GM19023 (cell line): ENCODE measurements around the gene WDR83.
A peak's percentile ranks its signal among the peaks of the same experiment; 100 is the strongest.
"Not testable (repeated sequence)": the region's sequence is repeated elsewhere in the genome, so short reads cannot be mapped to it uniquely, and the experiment has no call there.

Experiments
- ATAC-seq: cut with Tn5 transposase; IDR thresholded peaks from one replicate; pipeline ENCODE4 v1.9.1; 2021; ENCODE audit warnings: mild to moderate bottlenecking, moderate library complexity; ENCODE audit not compliant: unreplicated experiment

Gene WDR83

DNA sequence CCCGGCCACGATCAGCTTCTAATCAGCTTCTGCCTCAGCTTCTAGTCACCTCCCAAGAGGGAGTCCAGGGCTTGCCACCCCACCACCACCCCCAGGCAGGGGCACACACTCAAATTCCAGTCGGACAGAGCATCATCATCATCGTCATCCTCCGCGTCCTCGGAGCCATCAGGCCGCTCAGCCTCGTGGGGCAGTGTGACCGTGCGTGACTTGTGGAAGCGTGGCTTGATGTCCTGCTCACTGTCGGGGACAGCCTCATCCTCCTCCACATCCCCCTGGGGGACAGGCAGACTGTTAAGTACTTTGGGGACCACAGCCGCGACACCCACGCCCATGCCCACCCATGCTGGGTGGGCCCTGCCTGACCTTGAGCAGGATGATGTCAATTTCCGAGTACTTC is 44.6 kb downstream of the WDR83 start:
- ATAC-seq = no peak

DNA sequence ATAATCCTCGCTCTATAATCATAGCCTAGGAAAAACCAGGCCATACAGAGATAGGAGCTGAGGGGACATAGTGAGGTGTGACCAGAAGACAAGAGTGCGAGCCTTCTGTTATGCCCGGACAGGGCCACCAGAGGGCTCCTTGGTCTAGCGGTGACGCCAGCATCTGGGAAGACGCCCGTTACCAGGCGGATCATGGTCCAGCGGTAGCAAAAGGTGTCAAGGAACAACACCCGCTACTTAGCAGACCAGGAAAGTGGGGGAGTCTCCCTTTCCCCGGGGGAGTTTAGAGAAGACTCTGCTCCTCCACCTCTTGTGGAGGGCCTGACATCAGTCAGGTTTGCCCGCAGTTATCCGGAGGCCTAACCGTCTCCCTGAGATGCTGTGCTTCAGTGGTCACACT is 45.5 kb downstream of the WDR83 start:
- not testable (repeated sequence) for ATAC-seq

- not testable (repeated sequence) for ATAC-seq
These were observed 46.7 kb downstream of the WDR83 start for GRCh38 chr19:12713304-12713703.

DNA sequence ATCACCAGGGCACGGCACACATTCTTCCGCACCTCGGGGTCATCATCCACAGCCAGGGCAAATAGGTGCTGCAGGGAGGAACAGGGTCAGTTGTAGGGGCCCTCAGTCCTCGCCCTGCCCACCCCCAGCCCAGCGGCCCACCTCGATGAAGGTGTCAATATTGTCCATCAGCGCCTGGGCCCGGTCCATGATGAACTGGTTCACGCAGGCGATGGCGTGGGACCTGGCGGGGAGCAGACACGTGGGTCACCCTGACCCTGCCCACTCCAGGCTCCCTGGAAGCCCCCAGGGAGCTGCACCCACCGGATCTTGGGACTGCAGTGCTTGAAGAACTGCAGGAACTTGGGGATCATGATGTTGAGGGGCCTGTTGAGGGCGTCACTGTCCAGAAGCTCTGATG is 48.5 kb downstream of the WDR83 start:
- ATAC-seq = no peak

DNA sequence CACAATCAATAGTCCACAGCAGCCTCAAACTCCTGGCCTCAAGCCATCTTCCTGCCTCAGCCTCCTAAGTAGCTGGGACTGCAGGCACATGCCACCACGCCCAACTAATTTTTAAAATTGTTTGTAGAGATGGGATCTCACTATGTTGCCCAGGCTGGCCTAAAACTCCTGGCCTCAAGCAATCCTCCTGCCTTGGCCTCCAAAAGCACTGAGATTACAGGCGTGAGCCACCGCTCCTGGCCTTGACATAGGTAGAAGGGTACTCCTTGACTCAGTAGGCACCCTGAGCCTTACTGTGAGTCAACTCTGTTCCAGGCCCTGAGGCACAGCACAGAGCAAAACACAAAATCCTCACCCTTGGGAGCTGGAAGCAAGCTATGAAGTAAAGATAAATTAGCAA is 49.3 kb downstream of the WDR83 start:
- ATAC-seq = no peak

DNA sequence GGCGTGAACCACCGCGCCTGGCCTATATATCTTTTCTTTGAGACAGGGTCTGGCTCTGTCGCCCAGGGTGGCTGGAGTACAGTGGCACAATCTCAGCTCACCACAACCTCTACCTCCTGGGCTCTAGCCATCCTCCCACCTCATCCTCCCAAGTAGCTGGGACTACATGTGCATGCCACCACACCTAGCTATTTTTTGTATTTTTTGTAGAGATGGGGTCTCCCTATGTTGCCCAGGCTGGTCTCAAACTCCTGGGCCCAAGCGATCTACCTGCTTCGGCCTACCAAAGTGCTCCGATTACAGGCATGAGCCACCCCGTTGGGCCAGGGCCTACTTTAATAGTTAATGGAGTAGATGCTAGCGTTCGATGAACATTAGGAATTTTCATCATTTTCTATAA is 53.7 kb downstream of the WDR83 start:
- ATAC-seq = no peak

DNA sequence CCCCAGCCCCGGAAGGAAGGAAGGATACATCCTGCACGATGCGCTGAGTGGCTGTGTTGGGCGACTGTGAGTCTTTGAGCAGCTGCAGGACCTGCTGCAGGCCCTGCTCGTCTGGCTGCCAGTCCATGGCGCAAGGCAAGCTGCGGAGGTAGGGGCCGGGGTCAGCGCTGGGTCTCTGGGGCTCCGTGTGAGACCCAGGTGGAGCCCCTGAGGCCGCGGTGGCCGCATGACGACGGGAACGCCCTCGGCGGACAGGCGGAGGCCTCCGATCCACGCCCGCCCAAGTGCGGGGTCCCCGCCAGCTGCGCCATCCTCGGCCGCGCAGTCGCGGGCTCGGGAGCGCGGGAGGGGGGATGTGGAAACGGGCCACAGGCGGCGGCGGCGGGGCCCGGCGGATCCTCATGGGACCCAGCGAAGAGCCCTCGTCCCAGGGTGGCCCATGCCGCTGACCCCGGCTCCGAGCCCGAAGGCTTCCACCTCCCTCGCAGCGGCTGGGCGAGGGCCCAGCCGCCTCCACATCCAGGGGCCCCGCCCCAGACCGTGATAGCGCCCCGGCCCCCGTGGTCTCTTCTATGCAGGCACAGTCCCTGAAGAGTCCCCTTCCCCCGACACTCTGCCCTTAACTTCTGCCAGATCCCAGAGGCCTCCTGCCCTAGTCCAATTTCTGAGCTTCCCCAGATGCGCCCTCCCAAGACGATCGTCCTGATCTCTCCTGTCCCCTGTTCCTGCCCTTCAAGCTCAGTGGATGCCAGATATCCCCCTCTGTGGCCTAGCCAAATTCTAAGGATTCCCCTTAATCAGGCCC is 54.4 kb downstream of the WDR83 start:
- no peak for ATAC-seq

DNA sequence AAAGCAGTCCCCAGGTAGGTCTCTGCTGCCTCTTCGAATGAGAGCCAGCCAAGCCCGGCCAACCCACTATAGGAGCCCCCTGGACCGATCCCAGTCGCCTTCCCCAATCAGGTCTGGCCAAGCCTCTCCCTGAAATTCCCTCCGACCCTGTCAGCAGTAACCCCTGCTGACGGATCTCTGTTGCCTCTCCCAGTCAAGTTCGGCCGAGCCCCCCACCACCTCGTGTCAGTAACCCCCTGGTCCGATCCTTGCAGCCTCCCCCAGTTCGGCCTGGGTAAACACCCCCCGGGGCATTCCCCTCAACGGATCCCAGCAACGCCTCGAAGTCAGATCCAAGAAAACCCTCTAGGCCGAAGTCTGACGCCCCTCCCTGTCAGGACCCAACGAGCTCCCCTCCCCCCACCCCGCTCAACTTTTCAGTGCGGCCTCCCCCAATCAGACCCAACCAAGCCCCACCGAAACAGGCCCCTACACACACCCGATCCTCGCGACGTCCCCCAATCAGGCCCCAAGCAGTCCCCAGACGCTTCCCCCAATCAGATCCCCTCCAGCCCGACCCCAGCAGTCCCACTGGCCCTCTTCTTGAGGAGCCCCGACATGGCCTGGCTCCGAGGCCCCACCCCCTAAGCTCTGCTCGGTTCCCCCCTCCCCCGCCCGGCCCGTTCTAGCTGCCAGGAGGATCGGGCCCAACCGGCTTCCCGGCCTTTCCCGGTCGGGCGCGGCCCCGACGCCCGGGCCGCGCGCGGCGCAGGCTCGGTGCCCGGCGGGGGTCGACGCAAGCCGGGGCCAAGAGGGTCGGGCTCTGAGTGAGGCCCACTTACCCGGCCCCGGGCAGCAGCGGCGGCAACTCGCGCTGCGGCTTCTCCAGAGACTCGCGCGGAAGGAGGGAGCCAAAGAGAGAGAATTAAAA is 55.3 kb downstream of the WDR83 start:
- no peak for ATAC-seq

DNA sequence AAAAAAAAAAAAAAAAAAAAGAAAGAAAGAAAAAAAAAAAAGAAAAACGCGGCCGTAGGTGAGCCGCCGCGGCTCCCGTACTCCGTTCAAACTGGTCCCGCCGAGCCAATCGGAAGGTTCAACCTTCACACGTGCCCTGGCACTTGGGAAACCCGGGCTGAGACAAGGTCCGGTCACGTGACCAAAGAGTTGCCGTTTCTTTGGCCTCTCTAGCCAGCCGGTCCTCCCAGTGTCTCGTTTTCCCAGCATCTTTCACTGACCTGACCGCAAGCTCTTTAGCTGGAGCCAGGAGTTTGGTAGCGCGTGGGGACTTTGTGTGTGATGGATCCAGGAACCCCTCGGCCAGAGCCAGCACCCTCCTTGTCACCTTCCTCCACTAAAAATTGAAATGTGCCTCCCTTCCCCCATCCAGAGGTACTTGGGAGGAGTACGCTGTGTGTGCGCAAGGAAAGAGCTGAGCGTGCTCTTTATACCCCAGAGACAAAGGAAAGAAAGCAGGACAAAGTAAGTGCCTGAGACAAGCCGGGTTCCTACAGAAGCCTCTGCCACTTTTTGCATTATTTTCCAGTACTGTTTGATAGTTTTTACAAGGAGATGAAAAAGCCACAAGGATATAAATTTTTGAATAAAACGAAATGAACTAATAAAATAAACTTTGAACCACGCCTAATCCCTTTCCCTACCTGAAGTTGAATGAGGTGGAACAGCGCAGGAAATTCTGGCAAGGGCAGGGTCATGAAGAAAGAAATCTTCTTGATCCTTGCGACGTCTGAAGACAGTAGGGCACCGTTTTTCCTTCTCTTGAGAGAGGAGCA is 56.2 kb downstream of the WDR83 start:
- ATAC-seq = peak; percentile 81

GRCh38 chr19:12723381-12723640 is 56.7 kb downstream of the WDR83 start:
- ATAC-seq = no peak

GRCh38 chr19:12723641-12724426 is 57.2 kb downstream of the WDR83 start, which contains the start of gene TNPO2:
TSS of gene TNPO2 (minus strand) at chr19:12723932. CDS start at chr19:12720977, 2,955 bp downstream.
- ATAC-seq = no peak
